ENCODE measurements around the gene L1CAM. TPM values are rescaled to one million over a fixed set of nuclear protein-coding genes. Genes with fewer than 3 reads are reported as not detected.

The L1CAM gene
- total and polyA plus RNA-seq, 2 experiments from 2014 or later = 0.86 to 1.5 TPM

DNA sequence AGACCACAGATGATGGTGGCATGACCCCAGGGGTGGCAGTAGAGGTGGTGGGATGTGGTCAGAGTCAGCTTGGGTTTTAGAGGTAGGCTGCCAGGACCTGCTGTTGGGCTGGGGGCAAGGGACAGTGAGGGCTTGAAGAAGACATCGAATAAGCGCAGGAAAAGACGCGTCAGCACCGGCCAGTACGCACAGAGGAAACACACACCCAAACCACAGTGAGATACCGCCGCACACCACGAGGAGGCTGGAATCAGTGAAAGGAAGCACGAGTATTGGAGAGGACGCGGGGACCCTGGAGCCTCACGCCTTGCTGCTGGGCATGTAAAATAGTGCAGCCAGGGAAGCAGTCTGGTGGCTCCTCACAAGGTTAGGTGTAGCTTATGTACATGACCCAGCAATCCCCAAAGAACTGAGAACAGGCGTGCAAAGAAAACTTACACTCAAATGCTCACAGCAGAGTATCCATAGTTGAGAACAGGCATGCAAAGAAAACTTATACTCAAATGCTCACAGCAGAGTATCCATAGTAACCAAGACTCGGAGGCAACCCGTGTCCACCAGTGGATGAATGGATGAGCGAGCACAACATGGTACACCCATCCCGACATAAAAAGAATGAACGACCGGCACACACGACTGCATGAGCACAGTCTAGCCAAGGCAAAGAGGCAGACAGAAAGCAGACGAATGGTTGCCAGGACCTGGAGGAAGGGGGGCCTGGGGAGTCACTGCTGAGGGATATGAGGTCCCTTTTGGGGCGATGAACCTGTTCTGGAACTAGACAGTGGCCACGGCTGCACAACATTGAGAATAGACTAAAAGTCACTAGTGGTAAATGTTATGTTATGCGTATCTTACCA is 68.9 kb downstream of the L1CAM start:
- H3K4me3 ChIP-seq = no peak overlapping the region
- no peaks in the 10 kb centered on the region for H3K4me1 ChIP-seq (ENCODE audit: low read depth)
- no peak overlapping the region for H3K27ac ChIP-seq
- no peaks in the 10 kb centered on the region for H3K9me3 ChIP-seq (ENCODE audit: low read depth)
- TF ChIP-seq, protein P1, sequence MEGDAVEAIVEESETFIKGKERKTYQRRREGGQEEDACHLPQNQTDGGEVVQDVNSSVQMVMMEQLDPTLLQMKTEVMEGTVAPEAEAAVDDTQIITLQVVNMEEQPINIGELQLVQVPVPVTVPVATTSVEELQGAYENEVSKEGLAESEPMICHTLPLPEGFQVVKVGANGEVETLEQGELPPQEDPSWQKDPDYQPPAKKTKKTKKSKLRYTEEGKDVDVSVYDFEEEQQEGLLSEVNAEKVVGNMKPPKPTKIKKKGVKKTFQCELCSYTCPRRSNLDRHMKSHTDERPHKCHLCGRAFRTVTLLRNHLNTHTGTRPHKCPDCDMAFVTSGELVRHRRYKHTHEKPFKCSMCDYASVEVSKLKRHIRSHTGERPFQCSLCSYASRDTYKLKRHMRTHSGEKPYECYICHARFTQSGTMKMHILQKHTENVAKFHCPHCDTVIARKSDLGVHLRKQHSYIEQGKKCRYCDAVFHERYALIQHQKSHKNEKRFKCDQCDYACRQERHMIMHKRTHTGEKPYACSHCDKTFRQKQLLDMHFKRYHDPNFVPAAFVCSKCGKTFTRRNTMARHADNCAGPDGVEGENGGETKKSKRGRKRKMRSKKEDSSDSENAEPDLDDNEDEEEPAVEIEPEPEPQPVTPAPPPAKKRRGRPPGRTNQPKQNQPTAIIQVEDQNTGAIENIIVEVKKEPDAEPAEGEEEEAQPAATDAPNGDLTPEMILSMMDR (IDR thresholded peaks at IDR 0.05; ENCODE audit: low read depth, low read length) = no peak
- H3K27me3 ChIP-seq = no peaks in the 10 kb centered on the region
- H3K36me3 ChIP-seq = no peaks in the 10 kb centered on the region
- peak in 1 of 2 donors; percentile 6 for DNase-seq (ENCODE audit: low read depth in 1 of 2, low spot score in 1 of 2)

DNA sequence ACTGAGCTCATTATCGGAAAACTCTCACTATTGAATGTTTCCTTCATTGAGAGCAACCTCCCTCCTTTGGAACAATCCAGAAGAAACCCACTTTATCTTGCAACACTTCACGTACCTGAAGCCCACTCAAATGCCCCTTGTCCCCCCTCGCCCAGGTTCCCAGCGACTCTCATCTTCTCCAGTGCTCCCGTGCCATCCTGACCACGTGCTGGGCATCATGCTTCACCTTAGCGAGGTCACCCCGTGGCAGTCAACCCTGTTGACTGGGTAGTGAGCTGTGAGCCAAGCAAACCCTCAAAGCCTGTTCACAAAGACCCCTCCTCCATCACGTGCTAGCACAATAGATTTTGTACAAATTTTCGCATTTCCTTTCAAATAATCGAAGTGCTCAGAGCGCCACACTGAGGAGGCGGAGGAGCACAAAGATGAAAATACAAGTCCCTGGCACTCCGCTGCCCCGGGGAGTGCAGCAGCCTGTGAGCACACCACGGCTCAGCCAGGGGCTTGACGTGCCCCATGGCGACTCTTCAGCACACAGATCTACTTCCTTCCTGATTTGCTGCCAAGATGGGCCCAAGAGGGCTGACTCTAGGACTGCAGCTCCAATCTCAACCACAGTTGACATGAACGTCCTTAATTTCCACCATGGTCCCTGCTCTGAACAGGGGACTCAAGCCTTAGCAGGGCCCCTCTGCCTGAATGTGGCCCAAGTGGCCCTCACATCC is 71.2 kb downstream of the L1CAM start:
- Histone ChIP-seq H3K36me3 (no peaks in the 10 kb centered on the region), H3K27ac (no peak overlapping the region), H3K4me1 (ENCODE audit: low read depth) (no peaks in the 10 kb centered on the region), H3K9me3 (ENCODE audit: low read depth) (no peaks in the 10 kb centered on the region), H3K27me3 (no peaks in the 10 kb centered on the region), H3K4me3 (no peak overlapping the region)
- TF ChIP-seq, protein P1 (IDR thresholded peaks at IDR 0.05; ENCODE audit: low read depth, low read length) = no peak
- DNase-seq (ENCODE audit: low read depth in 1 of 2, low spot score in 1 of 2) = no peak

DNA sequence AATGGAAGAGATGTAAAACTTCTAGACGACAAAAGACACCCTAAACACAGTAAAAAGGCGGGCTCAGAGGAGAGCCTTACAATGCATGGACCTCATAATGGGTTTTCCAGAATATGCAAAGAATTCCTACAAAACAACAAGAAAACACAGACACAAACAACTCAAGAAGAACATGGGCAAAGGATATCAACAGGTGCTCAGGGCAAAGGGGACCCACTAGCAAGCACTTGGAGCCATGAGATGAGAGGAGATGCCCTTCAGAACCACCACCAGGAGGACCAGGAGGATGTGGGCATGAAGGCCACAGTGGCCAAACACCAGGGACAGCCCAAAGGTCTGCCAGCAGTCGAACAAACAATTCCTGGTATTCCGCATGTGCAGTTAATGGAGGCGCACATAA is 72.8 kb downstream of the L1CAM start:
- TF ChIP-seq, protein P1 (IDR thresholded peaks at IDR 0.05; ENCODE audit: low read depth, low read length) = no peak

DNA sequence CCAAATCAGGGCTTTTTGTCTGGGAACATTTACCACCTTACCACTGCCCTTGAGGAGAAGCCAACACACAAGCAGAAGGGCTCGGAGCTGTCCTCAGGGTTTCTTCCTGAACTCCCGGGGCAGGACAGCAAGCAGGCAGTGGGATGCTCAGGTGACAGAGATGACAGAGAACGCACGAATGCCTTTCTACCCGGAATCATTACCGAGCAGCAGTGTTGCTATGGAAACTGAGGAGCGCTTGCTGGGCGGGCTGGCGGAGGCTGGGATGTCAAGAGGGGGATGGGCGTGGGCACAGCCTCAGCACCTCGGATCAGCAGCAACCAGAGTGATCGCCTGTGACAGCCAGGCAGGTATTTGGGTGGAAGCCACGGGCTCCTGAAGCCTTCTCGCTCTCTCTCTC is 73.8 kb downstream of the L1CAM start:
- Histone ChIP-seq H3K9me3 (ENCODE audit: low read depth) (no peaks in the 10 kb centered on the region), H3K27me3 (no peaks in the 10 kb centered on the region), H3K27ac (no peak overlapping the region), H3K36me3 (no peaks in the 10 kb centered on the region), H3K4me1 (ENCODE audit: low read depth) (no peaks in the 10 kb centered on the region), H3K4me3 (no peak overlapping the region)
- no peak for DNase-seq (ENCODE audit: low read depth in 1 of 2, low spot score in 1 of 2)
- TF ChIP-seq, protein P1 (IDR thresholded peaks at IDR 0.05; ENCODE audit: low read depth, low read length) = no peak

More for the DNA sequence above, 72.8 kb downstream of the L1CAM start:
- Histone ChIP-seq H3K4me3 (no peak overlapping the region), H3K27ac (no peak overlapping the region), H3K9me3 (ENCODE audit: low read depth) (no peaks in the 10 kb centered on the region), H3K4me1 (ENCODE audit: low read depth) (no peaks in the 10 kb centered on the region), H3K36me3 (no peaks in the 10 kb centered on the region), H3K27me3 (no peaks in the 10 kb centered on the region)
- DNase-seq (ENCODE audit: low read depth in 1 of 2, low spot score in 1 of 2) = no peak

Other genes starting within 250 kb of the L1CAM start
- gene DUSP9, start 239.0 kb downstream of the L1CAM start, total RNA-seq = 5.4 and 8.7 TPM in 2 replicates
- gene DUSP9, start 239.0 kb downstream of the L1CAM start, polyA plus RNA-seq = 6.8 and 8.7 TPM in 2 replicates
- 19.4 and 23.5 TPM in 2 replicates for gene PNCK, start 212.4 kb downstream of the L1CAM start, total RNA-seq
- 14.5 and 25.5 TPM in 2 replicates for gene PNCK, start 212.4 kb downstream of the L1CAM start, polyA plus RNA-seq
- gene SLC6A8, start 198.2 kb downstream of the L1CAM start, total RNA-seq = 23.7 and 29.0 TPM in 2 replicates
- 35.8 and 37.3 TPM in 2 replicates for gene SLC6A8, start 198.2 kb downstream of the L1CAM start, polyA plus RNA-seq
- gene BCAP31, start 161.8 kb downstream of the L1CAM start, total RNA-seq = 74.7 and 94.0 TPM in 2 replicates
- gene BCAP31, start 161.8 kb downstream of the L1CAM start, polyA plus RNA-seq = 189 and 269 TPM in 2 replicates
- gene ABCD1, start 161.3 kb downstream of the L1CAM start, total RNA-seq = 23.8 and 28.7 TPM in 2 replicates
- gene ABCD1, start 161.3 kb downstream of the L1CAM start, polyA plus RNA-seq = 14.6 and 15.3 TPM in 2 replicates
- gene PLXNB3, start 121.9 kb downstream of the L1CAM start, total RNA-seq = 0.48 and 0.85 TPM in 2 replicates
- 0.34 and 1.4 TPM in 2 replicates for gene PLXNB3, start 121.9 kb downstream of the L1CAM start, polyA plus RNA-seq
- not detected in 2 replicates for gene SRPK3, start 105.1 kb downstream of the L1CAM start, total RNA-seq
- 0.57 and 0.71 TPM in 2 replicates for gene SRPK3, start 105.1 kb downstream of the L1CAM start, polyA plus RNA-seq
- gene IDH3G, start 91.8 kb downstream of the L1CAM start, total RNA-seq = 107 and 110 TPM in 2 replicates
- 99.8 and 146 TPM in 2 replicates for gene IDH3G, start 91.8 kb downstream of the L1CAM start, polyA plus RNA-seq
- 124 and 242 TPM in 2 replicates for gene SSR4, start 91.5 kb downstream of the L1CAM start, total RNA-seq
- gene SSR4, start 91.5 kb downstream of the L1CAM start, polyA plus RNA-seq = 275 and 374 TPM in 2 replicates
- 5.4 and 5.8 TPM in 2 replicates for gene PDZD4, start 55.6 kb downstream of the L1CAM start, total RNA-seq
- 0.50 and 1.7 TPM in 2 replicates for gene PDZD4, start 55.6 kb downstream of the L1CAM start, polyA plus RNA-seq
- not detected in 2 replicates for gene AVPR2, start 18.5 kb upstream of the L1CAM start, total RNA-seq
- gene AVPR2, start 18.5 kb upstream of the L1CAM start, polyA plus RNA-seq = 0.11 TPM in 1 of 2 replicates, not detected in the other
- gene ARHGAP4, start 40.1 kb upstream of the L1CAM start, total RNA-seq = 20.5 and 47.4 TPM in 2 replicates
- 16.5 and 30.1 TPM in 2 replicates for gene ARHGAP4, start 40.1 kb upstream of the L1CAM start, polyA plus RNA-seq
- gene NAA10, start 48.9 kb upstream of the L1CAM start, total RNA-seq = 90.1 and 127 TPM in 2 replicates
- gene NAA10, start 48.9 kb upstream of the L1CAM start, polyA plus RNA-seq = 163 and 186 TPM in 2 replicates
- 5.7 and 12.4 TPM in 2 replicates for gene RENBP, start 58.5 kb upstream of the L1CAM start, total RNA-seq
- 7.4 and 8.7 TPM in 2 replicates for gene RENBP, start 58.5 kb upstream of the L1CAM start, polyA plus RNA-seq
- gene HCFC1, start 85.6 kb upstream of the L1CAM start, total RNA-seq = 72.7 and 85.6 TPM in 2 replicates
- 21.5 and 30.1 TPM in 2 replicates for gene HCFC1, start 85.6 kb upstream of the L1CAM start, polyA plus RNA-seq
- gene TMEM187, start 86.6 kb upstream of the L1CAM start, total RNA-seq = 12.9 and 13.4 TPM in 2 replicates
- 12.9 and 14.6 TPM in 2 replicates for gene TMEM187, start 86.6 kb upstream of the L1CAM start, polyA plus RNA-seq
- 22.7 and 27.3 TPM in 2 replicates for gene IRAK1, start 133.7 kb upstream of the L1CAM start, total RNA-seq
- gene IRAK1, start 133.7 kb upstream of the L1CAM start, polyA plus RNA-seq = 31.1 and 31.7 TPM in 2 replicates
- gene MECP2, start 211.5 kb upstream of the L1CAM start, total RNA-seq = 57.2 and 64.5 TPM in 2 replicates
- gene MECP2, start 211.5 kb upstream of the L1CAM start, polyA plus RNA-seq = 15.6 and 17.9 TPM in 2 replicates